GM19463 (cell line): ENCODE results near the gene WSCD2.
"Not testable (repeated sequence)": the region's sequence is repeated elsewhere in the genome, so short reads cannot be mapped to it uniquely, and the experiment has no call there.

Source experiments
- ATAC-seq: cut with Tn5 transposase; IDR thresholded peaks from one replicate; pipeline ENCODE4 v1.9.1; 2021; ENCODE audit warnings: mild to moderate bottlenecking, moderate library complexity; ENCODE audit not compliant: unreplicated experiment

Gene WSCD2

DNA sequence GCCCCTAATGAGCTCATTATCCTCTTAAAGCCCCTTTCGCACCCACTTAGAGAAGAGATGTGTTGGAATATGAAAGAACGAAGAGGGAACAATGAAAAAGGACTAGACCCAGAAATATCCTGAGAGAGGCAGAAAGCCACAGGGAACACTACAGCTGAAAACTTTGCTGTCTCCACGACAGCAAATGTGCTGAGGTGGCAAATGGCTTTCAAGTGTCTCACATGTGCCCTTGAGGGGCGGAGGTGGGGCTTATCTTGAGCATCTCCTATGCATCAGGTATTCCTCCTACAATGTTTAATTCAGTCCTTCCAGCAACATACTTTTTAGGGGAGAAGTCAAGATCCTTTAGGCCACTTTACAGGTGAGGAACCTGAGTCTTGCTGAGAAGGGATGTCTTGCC, 62.9 kb downstream of the WSCD2 start:
- no peak for ATAC-seq

GRCh38 chr12:108193493-108193892, 64.4 kb downstream of the WSCD2 start:
- ATAC-seq: no peak

- no peak for ATAC-seq
Observed at GRCh38 chr12:108193917-108194316, 64.8 kb downstream of the WSCD2 start.

GRCh38 chr12:108194585-108194984, 65.5 kb downstream of the WSCD2 start:
- ATAC-seq: no peak

DNA sequence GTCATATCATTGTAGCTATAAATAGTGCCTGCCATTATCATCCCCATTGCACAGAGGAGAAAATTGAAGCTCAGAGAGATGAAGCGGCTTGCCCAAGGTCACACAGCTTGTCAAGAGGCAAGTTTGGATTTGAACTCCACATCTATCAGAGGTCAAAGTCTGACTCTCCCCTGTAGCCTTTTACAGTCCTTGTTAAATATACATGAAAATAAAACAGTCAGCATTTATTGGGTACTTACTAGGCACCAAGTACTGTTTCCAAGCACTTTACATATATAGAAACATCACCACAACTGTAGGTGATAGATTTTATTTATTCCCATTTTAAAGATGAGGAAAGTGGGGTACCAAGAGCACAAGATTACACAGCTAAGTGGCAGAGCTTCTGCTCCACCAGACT, 67.2 kb downstream of the WSCD2 start:
- ATAC-seq: no peak

DNA sequence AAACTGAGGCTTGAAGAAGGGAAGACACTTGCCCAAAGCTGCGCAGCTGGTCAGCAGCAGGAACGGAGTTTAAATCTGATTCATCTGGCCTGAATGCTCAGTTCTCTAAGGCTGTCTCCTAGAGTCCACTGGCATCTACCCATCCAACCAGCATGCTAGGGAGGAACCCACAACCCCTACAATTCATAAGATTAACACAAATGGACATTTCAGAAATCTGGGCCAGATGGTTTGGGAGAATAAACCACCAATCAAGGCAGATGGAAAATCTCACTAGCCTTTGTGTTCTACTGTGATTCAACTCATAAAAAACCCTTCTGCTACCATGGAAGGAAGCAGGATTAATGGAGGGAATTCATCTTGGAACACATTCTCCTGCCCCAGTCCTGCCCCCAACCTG, 67.8 kb downstream of the WSCD2 start:
- no peak for ATAC-seq

DNA sequence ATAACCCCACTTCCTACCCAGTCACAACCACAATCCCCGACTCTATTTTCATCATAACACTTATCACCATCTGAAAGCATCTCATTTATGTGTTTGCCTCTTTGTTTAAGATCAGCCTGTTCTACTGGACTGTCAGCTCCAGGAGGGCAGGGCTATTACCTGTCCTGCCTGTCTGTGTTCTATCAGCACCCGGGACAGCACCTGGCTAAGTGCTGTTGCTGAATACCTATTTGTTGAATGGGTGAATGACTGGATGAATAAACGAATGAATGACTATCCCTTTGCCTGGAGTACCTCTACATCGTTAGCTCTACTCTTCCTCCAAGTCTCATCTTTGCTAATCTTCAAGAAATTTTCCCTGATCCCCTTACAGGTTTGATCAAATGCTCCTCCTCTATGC, 69.0 kb downstream of the WSCD2 start:
- no peak for ATAC-seq

- ATAC-seq: no peak
Observed at GRCh38 chr12:108199106-108199505, 70.0 kb downstream of the WSCD2 start.

GRCh38 chr12:108201808-108202207, 72.7 kb downstream of the WSCD2 start:
- no peak for ATAC-seq

DNA sequence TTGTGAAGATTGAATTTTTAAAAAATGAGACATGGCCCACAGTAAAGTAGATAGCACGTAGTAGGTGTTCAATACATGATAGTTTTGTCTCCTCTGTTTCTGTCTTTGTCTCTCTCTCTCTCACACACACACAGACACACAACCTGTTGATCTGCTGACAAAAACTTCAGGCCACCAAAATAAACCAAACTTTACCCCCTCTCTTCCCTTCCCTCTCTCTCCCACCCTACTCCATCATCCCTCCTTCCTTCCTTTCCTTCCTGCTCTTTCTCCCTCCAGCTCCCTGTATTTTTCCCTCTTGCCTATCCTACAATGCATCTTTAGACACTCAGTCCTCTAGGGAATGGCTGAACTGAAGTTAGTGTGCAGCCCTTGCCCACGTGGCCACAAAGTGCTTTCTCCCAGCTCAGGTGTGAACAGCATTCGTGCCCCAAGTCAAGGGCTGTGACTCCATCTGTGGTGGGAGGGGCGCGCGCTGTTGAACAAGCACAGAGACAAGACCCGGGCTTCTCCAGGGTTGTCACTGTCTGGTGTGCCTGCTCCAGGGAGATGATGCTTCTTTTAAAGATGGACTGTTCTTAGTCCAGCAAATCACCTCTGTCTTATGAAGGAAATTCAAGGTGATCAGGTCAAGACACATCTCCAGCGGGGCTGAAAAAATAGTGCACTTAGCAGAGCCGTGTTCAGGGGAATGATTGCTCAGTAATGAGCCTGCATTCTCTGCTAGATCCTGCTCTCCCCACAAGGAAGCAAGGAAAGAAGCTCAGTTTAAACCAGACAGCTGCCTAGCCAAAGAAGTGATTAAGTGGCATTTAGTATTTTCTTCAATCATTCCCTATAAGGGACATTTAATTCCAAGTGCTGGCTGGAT, 75.3 kb downstream of the WSCD2 start:
- ATAC-seq: no peak

GRCh38 chr12:108205864-108206263, 76.8 kb downstream of the WSCD2 start:
- ATAC-seq: no peak

DNA sequence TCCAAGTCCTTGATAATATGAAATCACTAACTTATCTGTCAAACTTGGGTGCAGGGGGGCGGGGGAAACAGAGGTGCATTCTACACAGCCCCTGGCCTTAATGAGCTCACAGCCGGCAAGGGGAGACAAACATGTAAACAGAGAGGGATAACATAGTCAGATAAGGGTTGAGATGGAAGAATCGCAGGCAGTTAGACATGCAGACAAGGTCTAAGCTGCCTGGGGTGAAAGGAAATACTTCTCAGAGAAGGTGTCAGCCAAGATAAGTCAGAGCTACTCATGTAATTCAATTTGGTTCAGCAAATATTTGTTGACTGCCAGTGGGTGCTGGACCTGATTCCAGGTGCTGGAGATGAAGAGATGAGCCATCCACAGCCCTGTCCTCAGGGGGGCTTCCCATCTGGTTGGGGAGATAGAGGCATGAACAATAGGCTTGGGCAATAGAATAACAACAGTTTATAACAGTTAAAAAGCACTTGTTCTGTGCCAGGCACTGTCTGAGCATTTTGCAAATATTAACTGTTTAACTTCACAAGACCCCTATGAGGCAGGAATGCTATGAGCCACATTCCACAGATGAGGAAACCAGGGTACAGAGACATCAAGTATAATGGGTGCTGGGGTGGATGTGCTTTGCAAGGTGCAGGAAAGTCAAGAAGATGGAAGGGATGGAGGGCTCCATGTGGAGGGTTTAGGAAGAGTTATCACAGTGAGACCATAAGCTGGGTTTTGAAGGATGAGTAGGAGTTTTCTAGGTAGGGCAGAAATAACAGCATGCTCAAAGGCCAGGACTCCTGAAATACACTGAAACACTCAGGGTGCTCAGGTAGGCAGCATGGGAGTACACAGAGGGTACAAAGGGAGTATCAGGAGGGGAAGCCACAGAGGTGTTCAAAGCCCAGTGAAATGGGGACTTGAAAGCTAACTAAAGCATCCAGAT, 79.0 kb downstream of the WSCD2 start:
- no peak for ATAC-seq

DNA sequence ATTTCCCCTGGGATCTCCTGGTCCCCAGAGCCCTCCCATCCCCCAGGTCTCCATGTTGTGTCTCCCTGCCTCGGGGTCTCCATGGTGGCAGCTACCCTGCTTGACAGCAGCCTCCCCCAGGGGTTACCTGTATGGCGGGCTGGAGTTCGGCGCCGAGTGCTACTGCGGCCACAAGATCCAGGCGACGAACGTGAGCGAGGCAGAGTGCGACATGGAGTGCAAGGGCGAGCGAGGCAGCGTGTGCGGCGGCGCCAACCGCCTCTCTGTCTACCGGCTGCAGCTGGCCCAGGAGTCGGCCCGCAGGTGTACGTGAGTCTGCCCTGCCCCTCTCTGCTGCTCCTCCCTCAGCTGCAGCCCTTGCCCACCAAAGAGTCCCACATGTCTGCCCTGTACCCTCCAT, 80.9 kb downstream of the WSCD2 start:
- ATAC-seq: no peak

DNA sequence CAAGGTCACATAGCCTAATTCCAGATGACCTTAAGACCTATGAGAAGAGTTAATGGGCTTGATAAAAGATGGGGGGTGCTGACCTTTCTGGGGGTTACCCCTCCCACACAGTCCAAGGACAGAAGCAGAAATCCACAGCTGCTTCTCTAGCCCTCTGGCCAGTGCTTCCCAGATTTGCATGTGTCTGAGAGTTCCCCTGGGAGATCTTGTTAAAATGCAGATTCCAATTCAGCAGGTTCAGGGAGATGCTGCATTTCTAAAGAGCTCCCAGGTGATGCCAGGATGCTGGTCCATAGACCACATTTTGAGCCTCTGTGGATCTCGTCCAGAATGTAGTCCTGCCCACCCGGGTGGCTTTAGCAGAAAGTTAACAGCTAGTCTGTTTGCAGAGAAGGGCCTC, 82.1 kb downstream of the WSCD2 start:
- no peak for ATAC-seq

GRCh38 chr12:108213871-108214445, 84.9 kb downstream of the WSCD2 start:
- no peak for ATAC-seq

GRCh38 chr12:108214486-108214885, 85.4 kb downstream of the WSCD2 start:
- ATAC-seq: no peak

DNA sequence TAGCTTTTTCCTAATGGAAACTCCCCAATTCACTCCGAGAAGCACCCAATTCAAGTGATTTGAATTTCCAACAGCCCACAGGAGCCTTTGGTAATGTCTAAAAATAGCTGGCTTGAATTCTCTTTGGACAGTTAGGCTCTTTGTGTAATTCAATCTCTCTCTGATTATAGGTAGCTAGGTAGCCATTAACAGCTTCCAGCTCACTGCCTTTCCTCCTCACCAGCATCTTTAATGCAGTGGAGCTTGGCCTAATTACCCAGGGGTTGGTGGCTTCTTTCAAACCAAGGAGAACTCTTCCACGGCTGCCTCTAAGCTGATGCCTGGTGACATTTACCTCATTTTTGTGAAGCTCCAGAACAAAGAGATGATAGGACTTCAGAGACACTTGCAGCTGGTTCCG, 86.4 kb downstream of the WSCD2 start:
- no peak for ATAC-seq

GRCh38 chr12:108218921-108219320, 89.8 kb downstream of the WSCD2 start:
- ATAC-seq: no peak

- not testable (repeated sequence) for ATAC-seq
Observed at GRCh38 chr12:108225101-108225500, 96.0 kb downstream of the WSCD2 start.

GRCh38 chr12:108226866-108227265, 97.8 kb downstream of the WSCD2 start:
- ATAC-seq: no peak

- no peak for ATAC-seq
Observed at GRCh38 chr12:108228746-108229145, 99.7 kb downstream of the WSCD2 start.
